ENCODE data around the gene ADGRV1. TPM values are rescaled to one million over a fixed set of nuclear protein-coding genes. Genes with fewer than 3 reads are reported as not detected.

ADGRV1 gene
- total RNA-seq, 1 donor = 0.43 TPM

DNA sequence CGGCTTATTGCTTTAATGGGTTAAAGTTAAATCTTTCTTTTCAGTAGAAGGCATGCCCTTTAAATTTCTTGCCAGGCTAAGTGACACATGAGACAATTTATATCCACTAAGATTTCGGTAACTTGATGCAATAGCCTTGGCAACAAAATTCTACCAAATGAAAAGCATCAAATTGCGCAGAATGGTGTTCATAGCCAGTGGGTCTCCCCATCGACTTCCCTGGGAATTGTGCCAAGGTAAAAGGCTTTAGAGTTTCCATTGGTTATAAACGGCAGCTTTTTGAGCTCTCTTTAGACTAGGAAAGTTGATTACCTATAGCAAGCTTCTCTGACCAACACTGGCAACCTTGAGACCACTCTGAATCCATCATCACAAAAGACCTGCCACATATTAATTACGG is 466.1 kb downstream of the ADGRV1 start:
- TF ChIP-seq, protein P1, sequence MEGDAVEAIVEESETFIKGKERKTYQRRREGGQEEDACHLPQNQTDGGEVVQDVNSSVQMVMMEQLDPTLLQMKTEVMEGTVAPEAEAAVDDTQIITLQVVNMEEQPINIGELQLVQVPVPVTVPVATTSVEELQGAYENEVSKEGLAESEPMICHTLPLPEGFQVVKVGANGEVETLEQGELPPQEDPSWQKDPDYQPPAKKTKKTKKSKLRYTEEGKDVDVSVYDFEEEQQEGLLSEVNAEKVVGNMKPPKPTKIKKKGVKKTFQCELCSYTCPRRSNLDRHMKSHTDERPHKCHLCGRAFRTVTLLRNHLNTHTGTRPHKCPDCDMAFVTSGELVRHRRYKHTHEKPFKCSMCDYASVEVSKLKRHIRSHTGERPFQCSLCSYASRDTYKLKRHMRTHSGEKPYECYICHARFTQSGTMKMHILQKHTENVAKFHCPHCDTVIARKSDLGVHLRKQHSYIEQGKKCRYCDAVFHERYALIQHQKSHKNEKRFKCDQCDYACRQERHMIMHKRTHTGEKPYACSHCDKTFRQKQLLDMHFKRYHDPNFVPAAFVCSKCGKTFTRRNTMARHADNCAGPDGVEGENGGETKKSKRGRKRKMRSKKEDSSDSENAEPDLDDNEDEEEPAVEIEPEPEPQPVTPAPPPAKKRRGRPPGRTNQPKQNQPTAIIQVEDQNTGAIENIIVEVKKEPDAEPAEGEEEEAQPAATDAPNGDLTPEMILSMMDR (IDR thresholded peaks at IDR 0.05; ENCODE audit: insufficient read depth, low read depth, low read length) = no peak
- DNase-seq (ENCODE audit: low read depth) = no peak
- H3K4me3 ChIP-seq (ENCODE audit: low read depth, low read length) = no peak overlapping the region

DNA sequence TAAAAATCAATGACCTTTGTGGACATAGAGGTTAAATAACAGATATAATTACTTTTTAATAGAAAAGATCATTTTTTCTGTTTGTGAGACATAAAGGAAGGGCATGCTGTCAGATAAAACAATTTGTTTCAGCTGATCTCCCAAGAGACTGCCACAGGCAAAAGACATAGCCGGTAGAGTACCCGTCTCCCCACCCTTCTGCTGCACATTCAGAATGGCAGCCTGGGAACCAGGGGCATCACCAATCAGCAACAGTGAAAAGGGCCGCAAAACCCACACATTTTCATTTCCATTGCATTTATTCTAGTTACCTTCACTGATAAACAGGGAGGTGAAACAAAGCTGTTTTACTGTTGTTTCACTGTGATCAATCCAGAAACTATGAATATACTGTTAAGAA is 466.9 kb downstream of the ADGRV1 start:
- DNase-seq (ENCODE audit: low read depth) = no peak
- H3K4me3 ChIP-seq (ENCODE audit: low read depth, low read length) = no peak overlapping the region
- TF ChIP-seq, protein P1 (IDR thresholded peaks at IDR 0.05; ENCODE audit: insufficient read depth, low read depth, low read length) = no peak

DNA sequence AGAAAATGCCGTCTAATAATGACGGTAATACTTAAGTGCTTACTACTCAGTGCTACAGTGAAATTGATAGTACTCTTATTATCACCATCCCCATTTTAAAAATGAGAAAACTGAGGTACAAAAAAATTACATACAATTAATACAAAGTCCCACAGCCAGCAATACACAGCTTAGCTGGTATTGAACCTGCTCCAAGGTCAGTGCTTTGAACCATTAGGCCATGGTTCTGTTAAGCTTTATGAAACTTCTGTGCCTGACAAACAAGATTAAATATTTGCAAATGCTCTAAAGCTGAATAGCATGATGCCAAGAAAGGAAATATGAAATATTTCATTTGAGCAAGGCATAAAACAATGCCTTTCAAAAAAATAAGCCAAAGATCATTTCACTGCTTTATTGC is 467.4 kb downstream of the ADGRV1 start:
- TF ChIP-seq, protein P1 (IDR thresholded peaks at IDR 0.05; ENCODE audit: insufficient read depth, low read depth, low read length) = no peak
- DNase-seq (ENCODE audit: low read depth) = no peak
- H3K4me3 ChIP-seq (ENCODE audit: low read depth, low read length) = no peak overlapping the region

DNA sequence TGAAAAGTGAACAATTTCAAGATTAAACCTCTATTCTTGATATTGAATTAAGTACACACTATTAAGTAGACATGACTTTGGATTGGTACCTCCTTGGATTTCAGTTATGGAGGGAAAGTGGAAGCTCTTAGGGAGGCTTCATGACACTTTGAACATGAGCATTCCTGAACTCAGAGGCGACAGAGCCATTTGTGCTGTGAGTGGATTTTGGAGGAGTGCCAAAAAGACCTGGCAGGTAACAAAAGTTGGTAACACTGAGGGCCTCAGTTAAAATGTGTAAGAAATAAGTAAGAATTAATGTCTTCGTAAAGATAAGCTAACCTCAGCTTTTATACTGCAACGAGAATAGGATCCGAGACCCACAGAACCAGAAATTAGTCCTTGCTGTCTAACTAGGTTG is 467.9 kb downstream of the ADGRV1 start:
- TF ChIP-seq, protein P1 (IDR thresholded peaks at IDR 0.05; ENCODE audit: insufficient read depth, low read depth, low read length) = no peak
- no peak for DNase-seq (ENCODE audit: low read depth)
- no peak overlapping the region for H3K4me3 ChIP-seq (ENCODE audit: low read depth, low read length)

DNA sequence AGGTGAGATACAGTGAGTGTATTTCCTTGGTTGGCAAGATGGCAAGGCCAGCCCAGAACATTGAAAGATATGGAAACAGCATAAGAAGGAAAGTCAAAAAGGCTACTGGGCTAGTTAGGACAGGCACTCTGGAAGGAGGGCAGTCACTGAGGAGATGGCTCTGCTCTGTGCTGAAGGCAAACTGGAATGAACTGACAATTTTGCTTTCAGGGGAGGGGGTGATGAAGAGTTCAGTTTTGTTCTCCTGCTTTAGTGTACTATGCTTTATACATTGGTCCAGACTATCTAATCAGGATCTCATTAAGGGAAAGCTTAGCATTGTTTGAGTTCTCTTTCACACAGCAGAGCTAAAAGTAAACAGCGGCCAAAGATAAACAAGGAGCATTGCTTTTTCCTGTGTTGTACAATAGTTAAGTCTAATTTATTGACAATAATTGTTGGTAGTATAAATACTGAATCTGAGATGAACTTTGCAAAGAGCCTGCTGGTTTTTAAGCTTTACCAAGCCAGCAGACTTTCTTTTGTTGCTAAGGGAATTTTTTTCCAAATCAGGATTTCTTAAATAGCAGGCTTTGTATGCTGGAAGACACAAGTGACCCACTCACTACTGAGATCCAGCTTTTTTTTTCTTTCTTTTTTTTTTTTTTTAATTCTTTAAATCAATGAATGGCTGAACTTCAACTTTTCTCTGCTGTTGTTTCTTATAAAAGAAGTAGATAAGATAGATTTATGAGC is 469.0 kb downstream of the ADGRV1 start:
- TF ChIP-seq, protein P1 (IDR thresholded peaks at IDR 0.05; ENCODE audit: insufficient read depth, low read depth, low read length) = no peak
- peak; percentile 39 for DNase-seq (ENCODE audit: low read depth)
- H3K4me3 ChIP-seq (ENCODE audit: low read depth, low read length) = no peak overlapping the region

DNA sequence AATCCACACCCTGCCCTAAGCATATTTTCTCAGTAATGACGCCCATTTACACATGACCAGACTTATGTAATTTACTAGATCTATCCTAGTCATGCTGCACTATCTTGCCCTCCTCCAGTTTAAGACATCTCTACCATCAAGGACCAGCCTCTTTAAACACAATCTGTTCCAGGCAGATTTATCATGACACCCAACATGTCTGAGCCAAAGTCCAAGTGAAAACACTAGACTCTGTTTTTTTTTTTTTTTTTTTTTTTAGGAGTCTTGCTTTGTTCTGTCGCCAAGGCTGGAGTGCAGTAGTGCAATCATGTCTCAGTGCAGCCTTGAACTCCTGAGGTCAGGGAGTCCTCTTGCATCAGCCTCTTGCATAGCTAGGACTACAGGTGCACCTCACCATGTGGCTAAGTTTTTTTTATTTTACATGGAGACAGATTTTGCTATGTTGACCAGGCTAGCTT is 469.9 kb downstream of the ADGRV1 start:
- DNase-seq (ENCODE audit: low read depth) = no peak
- H3K4me3 ChIP-seq (ENCODE audit: low read depth, low read length) = no peak overlapping the region
- TF ChIP-seq, protein P1 (IDR thresholded peaks at IDR 0.05; ENCODE audit: insufficient read depth, low read depth, low read length) = no peak

All from fibroblast of villous mesenchyme (primary cell).